Mucosa of rectum (tissue), 2 donors: Measurements from ENCODE around the gene PARD3B.
A peak's percentile ranks its signal among the peaks of the same experiment; 100 is the strongest.

ENCODE experiments used
- H3K27ac ChIP-seq, 2 donors: one replicate each; pipeline ENCODE4 v1.7.0; 2013; ENCODE audit warnings: inconsistent platforms in 2 of 2, low read depth in 2 of 2, low read length in 2 of 2
- H3K27me3 ChIP-seq, 2 donors: one replicate each; pipeline ENCODE4 v1.7.0; 2013; ENCODE audit warnings: low read length in 2 of 2; ENCODE audit not compliant: control insufficient read depth in 2 of 2, insufficient read depth in 2 of 2
- H3K36me3 ChIP-seq, 2 donors: one replicate each; pipeline ENCODE4 v1.7.0; 2013; ENCODE audit warnings: low read length in 2 of 2; ENCODE audit not compliant: control insufficient read depth in 2 of 2, insufficient read depth in 2 of 2
- H3K4me1 ChIP-seq, 2 donors: one replicate each; pipeline ENCODE4 v1.7.0; 2013; ENCODE audit warnings: low read length in 2 of 2, mild to moderate bottlenecking in 1 of 2; ENCODE audit not compliant: control insufficient read depth in 2 of 2, insufficient read depth in 2 of 2
- H3K4me3 ChIP-seq, 2 donors: one replicate each; pipeline ENCODE4 v1.7.0; 2013; ENCODE audit warnings: low read length in 2 of 2
- H3K9ac ChIP-seq, 2 donors: one replicate each; pipeline ENCODE4 v1.7.0; 2013; ENCODE audit warnings: low read length in 2 of 2, low read depth in 1 of 2, mild to moderate bottlenecking in 1 of 2
- H3K9me3 ChIP-seq, 2 donors: one replicate each; pipeline ENCODE4 v1.7.0; 2013; ENCODE audit warnings: low read length in 2 of 2; ENCODE audit not compliant: control insufficient read depth in 2 of 2
- donor health status: healthy.
- donor health status: Normal muscosa, but diverticular disease.

Gene PARD3B

DNA sequence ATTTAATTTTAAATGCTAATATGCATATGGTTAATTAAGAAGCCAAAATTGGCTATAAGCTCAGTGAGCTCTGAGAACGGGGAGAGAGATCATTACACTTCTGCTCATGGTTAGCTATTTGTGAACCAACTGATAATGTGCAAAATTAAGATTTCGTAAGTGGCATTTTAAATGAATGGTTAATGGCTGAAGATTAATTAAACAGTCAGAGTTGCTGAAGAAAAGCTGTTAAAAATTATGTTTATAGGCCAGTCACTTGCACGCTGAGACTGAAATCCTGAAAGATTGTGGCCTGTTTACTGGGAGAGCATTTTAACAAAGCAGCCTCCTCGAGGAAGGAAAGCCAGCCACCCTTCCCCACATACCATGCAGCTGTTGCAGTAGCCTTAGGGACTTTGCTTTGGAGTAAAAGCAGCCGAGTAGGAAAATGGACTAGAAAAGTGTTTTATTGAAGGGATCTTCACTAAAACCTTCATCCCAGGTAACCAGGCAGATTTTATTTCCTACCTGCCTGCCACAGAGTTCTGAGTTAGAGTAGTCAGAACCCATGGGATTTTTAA is 918.3 kb downstream of the PARD3B start:
- H3K4me1 ChIP-seq = no peaks in the 10 kb centered on the region
- H3K27ac ChIP-seq = no peak overlapping the region
- no peak overlapping the region for H3K9ac ChIP-seq
- H3K9me3 ChIP-seq = no peaks in the 10 kb centered on the region
- H3K27me3 ChIP-seq = no peaks in the 10 kb centered on the region
- H3K4me3 ChIP-seq = no peak overlapping the region
- no peaks in the 10 kb centered on the region for H3K36me3 ChIP-seq

GRCh38 chr2:205464681-205465080 is 919.4 kb downstream of the PARD3B start:
- Histone ChIP-seq H3K9ac (no peak overlapping the region), H3K27me3 (no peaks in the 10 kb centered on the region), H3K4me3 (no peak overlapping the region), H3K4me1 (no peaks in the 10 kb centered on the region), H3K9me3 (no peaks in the 10 kb centered on the region), H3K27ac (no peak overlapping the region), H3K36me3 (no peaks in the 10 kb centered on the region)

GRCh38 chr2:205465791-205466190 is 920.5 kb downstream of the PARD3B start:
- H3K27ac ChIP-seq = no peak overlapping the region
- H3K9me3 ChIP-seq = no peaks in the 10 kb centered on the region
- no peaks in the 10 kb centered on the region for H3K27me3 ChIP-seq
- no peaks in the 10 kb centered on the region for H3K36me3 ChIP-seq
- no peak overlapping the region for H3K4me3 ChIP-seq
- no peak overlapping the region for H3K9ac ChIP-seq
- H3K4me1 ChIP-seq = no peaks in the 10 kb centered on the region

DNA sequence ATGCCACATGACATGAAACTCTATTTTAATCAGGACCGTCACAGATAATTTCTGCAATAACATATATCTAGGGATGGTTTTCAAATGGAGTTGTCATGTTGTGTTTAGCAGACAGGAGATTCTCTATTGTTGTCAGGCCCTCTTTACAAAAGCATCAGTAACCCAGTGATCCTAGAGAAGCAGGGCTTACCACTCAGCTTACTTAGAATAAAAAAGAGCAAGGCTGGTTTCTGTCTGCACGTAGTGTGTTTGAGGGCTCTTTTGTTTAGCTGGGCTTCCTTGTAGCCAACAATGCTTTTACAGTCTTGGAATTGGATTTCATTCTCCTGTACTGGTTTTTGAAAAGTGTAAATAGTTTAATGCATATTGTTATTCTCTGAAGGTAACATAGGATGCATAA is 926.5 kb downstream of the PARD3B start:
- no peak overlapping the region for H3K27ac ChIP-seq
- H3K9me3 ChIP-seq = no peaks in the 10 kb centered on the region
- H3K4me3 ChIP-seq = no peak overlapping the region
- no peaks in the 10 kb centered on the region for H3K36me3 ChIP-seq
- no peaks in the 10 kb centered on the region for H3K4me1 ChIP-seq
- H3K9ac ChIP-seq = no peak overlapping the region
- H3K27me3 ChIP-seq = no peaks in the 10 kb centered on the region

GRCh38 chr2:205473791-205474190 is 928.5 kb downstream of the PARD3B start:
- H3K9me3 ChIP-seq = no peaks in the 10 kb centered on the region
- H3K36me3 ChIP-seq = no peaks in the 10 kb centered on the region
- H3K9ac ChIP-seq = no peak overlapping the region
- no peaks in the 10 kb centered on the region for H3K27me3 ChIP-seq
- no peak overlapping the region for H3K27ac ChIP-seq
- no peak overlapping the region for H3K4me3 ChIP-seq
- peaks cover 0 to 3% of the 10 kb centered on the region in 2 donors for H3K4me1 ChIP-seq

GRCh38 chr2:205474741-205475415 is 929.6 kb downstream of the PARD3B start:
- no peak overlapping the region for H3K27ac ChIP-seq
- no peaks in the 10 kb centered on the region for H3K9me3 ChIP-seq
- H3K4me1 ChIP-seq = peaks cover 0 to 3% of the 10 kb centered on the region in 2 donors
- no peaks in the 10 kb centered on the region for H3K36me3 ChIP-seq
- H3K4me3 ChIP-seq = no peak overlapping the region
- H3K27me3 ChIP-seq = no peaks in the 10 kb centered on the region
- no peak overlapping the region for H3K9ac ChIP-seq

DNA sequence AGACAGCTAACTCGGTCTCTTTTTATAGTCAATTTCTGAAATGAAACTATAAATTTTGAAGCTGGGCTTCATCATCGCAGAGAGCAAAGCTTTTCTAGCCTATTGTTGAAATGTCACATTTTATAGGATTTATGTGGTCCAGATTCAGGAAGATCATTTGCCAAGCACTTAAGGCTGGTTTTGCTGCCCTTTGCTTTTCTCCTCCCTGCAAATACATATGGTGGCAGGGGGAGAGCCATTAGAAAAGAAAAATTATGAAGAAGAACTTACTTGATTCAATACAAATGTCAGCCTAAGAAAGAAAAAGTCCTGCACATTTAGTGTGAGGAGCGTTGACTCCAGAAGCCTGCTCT is 930.1 kb downstream of the PARD3B start:
- Histone ChIP-seq H3K4me1 (peaks cover 0 to 3% of the 10 kb centered on the region in 2 donors), H3K27ac (no peak overlapping the region)

GRCh38 chr2:205477016-205477705 is 931.9 kb downstream of the PARD3B start:
- H3K27ac ChIP-seq = peak overlapping the region; percentile 17 to 35

More for the DNA sequence above, 930.1 kb downstream of the PARD3B start:
- H3K27me3 ChIP-seq = no peaks in the 10 kb centered on the region
- H3K4me3 ChIP-seq = no peak overlapping the region
- no peak overlapping the region for H3K9ac ChIP-seq
- no peaks in the 10 kb centered on the region for H3K36me3 ChIP-seq
- H3K9me3 ChIP-seq = no peaks in the 10 kb centered on the region

DNA sequence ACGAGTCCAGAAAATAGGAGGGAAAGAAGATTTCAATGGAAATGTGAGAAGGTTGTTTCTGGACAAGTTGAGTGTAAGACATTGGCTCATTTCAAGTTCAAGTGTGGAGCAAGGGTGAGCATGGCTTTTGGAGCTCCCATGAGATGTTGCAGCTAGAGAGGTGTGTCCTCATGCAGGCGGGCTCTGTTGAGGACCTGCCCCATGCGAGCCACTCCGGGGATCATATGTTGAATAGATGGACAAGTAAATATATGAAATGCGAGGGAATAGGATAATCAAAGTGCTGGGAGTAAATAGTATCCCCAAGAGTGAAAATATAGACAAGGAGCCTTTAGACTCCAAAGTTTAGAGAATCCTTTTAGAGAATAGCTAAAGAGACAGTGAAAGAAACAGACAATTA is 936.6 kb downstream of the PARD3B start:
- Histone ChIP-seq H3K27me3 (no peaks in the 10 kb centered on the region), H3K9me3 (no peaks in the 10 kb centered on the region), H3K9ac (no peak overlapping the region), H3K4me1 (peaks cover 0 to 3% of the 10 kb centered on the region in 2 donors), H3K27ac (no peak overlapping the region), H3K4me3 (no peak overlapping the region), H3K36me3 (no peaks in the 10 kb centered on the region)

More at GRCh38 chr2:205477016-205477705, 931.9 kb downstream of the PARD3B start:
- peaks cover 0 to 3% of the 10 kb centered on the region in 2 donors for H3K4me1 ChIP-seq
- H3K4me3 ChIP-seq = no peak overlapping the region
- H3K36me3 ChIP-seq = no peaks in the 10 kb centered on the region
- H3K9me3 ChIP-seq = no peaks in the 10 kb centered on the region
- no peak overlapping the region for H3K9ac ChIP-seq
- H3K27me3 ChIP-seq = no peaks in the 10 kb centered on the region

DNA sequence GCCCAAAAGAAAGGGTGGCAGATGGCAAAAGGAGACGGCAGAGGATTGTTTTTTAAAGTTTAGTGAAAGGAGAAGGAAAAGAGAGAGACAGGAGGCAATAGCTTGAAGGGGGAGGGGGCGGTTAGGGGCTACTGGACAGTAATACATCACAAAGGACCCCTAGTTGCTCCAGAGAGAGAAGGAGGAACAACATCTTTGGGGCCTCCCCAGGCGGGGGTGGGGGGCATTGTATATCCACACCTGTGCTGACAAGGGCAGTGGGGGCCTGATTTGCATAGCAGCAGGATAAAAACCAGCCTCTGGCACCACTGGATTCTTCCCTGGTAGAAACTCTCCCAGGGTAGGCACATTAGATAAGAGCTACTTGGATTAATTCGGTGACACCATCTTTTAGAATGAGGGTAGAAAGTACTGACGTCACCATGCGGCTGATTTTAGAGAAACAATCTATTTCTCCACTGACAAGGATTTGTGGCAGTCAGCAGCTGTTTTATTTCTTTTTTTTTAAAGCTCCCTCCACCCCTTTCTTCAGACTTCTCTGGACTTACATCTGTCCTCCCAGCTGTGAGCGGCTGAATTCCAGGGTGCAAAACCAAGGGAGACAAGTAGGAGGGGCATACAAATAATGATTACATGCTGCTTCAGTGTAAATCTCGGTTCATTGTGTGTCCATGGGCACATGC is 937.3 kb downstream of the PARD3B start:
- Histone ChIP-seq H3K27me3 (no peaks in the 10 kb centered on the region), H3K27ac (no peak overlapping the region), H3K4me1 (peaks cover 0 to 3% of the 10 kb centered on the region in 2 donors), H3K9me3 (no peaks in the 10 kb centered on the region), H3K4me3 (no peak overlapping the region), H3K36me3 (no peaks in the 10 kb centered on the region), H3K9ac (no peak overlapping the region)
